ENCODE measurements around the gene PDCD1.
"Not testable (repeated sequence)": the region's sequence is repeated elsewhere in the genome, so short reads cannot be mapped to it uniquely, and the experiment has no call there.

Gene PDCD1

GRCh38 chr2:241811201-241811951, 47.3 kb downstream of the PDCD1 start:
- H3K27ac ChIP-seq = no peak overlapping the region
- TF ChIP-seq ZFX (IDR thresholded peaks at IDR 0.05; ENCODE audit: borderline replicate concordance) = no peak
- TF ChIP-seq, protein P1, sequence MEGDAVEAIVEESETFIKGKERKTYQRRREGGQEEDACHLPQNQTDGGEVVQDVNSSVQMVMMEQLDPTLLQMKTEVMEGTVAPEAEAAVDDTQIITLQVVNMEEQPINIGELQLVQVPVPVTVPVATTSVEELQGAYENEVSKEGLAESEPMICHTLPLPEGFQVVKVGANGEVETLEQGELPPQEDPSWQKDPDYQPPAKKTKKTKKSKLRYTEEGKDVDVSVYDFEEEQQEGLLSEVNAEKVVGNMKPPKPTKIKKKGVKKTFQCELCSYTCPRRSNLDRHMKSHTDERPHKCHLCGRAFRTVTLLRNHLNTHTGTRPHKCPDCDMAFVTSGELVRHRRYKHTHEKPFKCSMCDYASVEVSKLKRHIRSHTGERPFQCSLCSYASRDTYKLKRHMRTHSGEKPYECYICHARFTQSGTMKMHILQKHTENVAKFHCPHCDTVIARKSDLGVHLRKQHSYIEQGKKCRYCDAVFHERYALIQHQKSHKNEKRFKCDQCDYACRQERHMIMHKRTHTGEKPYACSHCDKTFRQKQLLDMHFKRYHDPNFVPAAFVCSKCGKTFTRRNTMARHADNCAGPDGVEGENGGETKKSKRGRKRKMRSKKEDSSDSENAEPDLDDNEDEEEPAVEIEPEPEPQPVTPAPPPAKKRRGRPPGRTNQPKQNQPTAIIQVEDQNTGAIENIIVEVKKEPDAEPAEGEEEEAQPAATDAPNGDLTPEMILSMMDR (IDR thresholded peaks at IDR 0.05) = no peak

- no peak overlapping the region for H3K27ac ChIP-seq
- TF ChIP-seq, protein P1 (IDR thresholded peaks at IDR 0.05) = no peak
- TF ChIP-seq ZFX (IDR thresholded peaks at IDR 0.05; ENCODE audit: borderline replicate concordance) = no peak
Observed at GRCh38 chr2:241810307-241811200, 48.1 kb downstream of the PDCD1 start.

DNA sequence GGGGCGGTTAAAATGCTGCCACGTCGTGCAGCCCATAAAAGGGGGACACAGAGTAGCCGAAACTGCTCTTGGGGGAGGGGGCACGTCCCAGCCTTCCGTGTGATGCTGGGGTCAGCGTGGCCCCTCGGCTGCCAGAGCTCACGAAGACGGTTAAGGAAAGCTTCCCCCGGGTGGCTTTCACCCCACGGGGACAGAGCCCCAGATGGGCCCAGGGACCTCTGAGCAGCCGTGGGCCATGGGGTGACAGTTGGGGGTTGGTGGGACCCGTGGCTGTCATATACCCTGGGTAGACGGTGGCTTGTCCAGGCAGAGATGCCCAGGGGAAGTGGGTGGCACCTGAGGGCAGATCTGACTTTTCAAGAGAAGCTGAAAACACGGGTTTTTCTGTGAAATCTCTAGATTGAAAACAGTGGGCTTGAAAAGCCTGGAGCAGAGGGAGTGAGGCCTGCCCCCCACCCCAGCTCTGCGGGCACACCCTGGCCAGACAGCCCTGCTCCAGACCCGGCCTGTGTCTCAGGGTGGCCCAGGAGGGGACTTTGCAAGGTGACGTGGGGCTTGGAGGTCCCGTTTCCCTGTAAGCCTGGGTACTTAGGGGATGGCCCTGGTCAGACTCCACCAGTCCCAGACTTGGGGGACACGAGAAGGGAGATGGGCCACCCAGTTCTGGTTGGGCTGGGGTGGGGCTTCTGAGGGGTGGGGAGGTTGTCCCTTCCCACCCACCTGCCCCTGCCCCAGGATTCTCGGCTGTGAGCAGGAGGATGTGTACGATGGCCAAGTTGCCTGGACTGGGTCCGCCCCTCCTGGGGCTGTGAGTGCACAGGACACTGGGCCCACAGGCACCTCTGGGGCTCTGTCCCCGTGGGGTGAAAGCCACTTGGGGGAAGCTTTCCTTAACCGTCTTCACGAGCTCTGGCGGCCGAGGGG, 49.0 kb downstream of the PDCD1 start:
- TF ChIP-seq ZFX (IDR thresholded peaks at IDR 0.05; ENCODE audit: borderline replicate concordance) = no peak
- TF ChIP-seq, protein P1 (IDR thresholded peaks at IDR 0.05) = no peak
- H3K27ac ChIP-seq = no peak overlapping the region

DNA sequence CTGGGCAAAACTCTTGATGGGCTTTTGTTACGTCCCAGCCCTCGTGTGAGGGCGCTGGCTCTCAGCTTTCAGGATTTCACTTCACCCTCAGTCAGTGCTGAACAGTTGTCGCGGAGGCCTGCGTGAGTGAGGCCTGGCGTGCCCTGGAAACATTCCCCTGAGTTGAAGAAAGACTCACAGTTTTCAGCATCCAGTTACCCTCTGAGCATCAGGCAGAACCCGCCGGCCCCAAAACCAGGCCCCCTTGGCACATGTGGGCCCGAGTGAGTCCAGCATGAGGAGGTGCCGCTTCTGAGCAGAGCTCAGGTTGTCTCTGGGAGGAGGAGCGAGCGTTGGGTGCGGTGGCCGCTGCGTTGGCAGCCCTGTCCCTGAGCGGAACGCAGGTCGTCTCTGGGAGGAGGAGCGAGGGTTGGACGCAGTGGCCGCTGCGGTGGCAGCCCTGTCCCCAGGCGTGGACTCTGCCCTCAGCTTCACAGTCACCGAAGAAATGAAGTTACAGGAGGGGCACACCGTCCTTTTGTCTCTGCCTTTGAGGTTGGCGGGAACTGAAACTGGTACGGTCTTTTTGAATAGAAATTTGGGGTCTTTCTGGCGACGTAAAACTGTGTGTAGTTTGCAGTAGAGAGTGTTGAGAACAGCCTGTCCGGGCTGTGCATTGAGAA, 49.8 kb downstream of the PDCD1 start, which contains the start of gene NEU4:
Gene NEU4 (plus strand): TSS at position 473 of the 662 bp plus-strand sequence. CDS start 5,292 bp downstream, outside the sequence.
- TF ChIP-seq ZFX (IDR thresholded peaks at IDR 0.05; ENCODE audit: borderline replicate concordance) = no peak
- TF ChIP-seq, protein P1 (IDR thresholded peaks at IDR 0.05) = no peak
- no peak within 1 kb of the TSS for H3K27ac ChIP-seq

GRCh38 chr2:241808051-241808720, 50.5 kb downstream of the PDCD1 start:
- no peak overlapping the region for H3K27ac ChIP-seq
- TF ChIP-seq, protein P1 (IDR thresholded peaks at IDR 0.05) = no peak
- TF ChIP-seq ZFX (IDR thresholded peaks at IDR 0.05; ENCODE audit: borderline replicate concordance) = no peak

DNA sequence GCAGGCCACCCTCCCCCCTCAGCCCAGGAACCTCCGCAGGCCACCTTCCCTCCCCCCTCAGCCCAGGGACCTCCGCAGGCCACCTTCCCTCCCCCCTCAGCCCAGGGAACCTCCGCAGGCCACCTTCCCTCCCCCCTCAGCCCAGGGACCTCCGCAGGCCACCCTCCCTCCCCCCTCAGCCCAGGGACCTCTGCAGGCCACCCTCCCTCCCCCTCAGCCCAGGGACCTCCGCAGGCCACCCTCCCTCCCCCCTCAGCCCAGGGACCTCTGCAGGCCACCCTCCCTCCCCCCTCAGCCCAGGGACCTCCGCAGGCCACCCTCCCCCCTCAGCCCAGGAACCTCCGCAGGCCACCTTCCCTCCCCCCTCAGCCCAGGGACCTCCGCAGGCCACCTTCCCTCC, 52.5 kb downstream of the PDCD1 start:
- not testable (repeated sequence) for H3K27ac ChIP-seq
